ENCODE results near the gene CNOT10.

The CNOT10 gene

GRCh38 chr3:32691847-32692246 is 6.9 kb downstream of the CNOT10 start:
- TF ChIP-seq, protein P1, sequence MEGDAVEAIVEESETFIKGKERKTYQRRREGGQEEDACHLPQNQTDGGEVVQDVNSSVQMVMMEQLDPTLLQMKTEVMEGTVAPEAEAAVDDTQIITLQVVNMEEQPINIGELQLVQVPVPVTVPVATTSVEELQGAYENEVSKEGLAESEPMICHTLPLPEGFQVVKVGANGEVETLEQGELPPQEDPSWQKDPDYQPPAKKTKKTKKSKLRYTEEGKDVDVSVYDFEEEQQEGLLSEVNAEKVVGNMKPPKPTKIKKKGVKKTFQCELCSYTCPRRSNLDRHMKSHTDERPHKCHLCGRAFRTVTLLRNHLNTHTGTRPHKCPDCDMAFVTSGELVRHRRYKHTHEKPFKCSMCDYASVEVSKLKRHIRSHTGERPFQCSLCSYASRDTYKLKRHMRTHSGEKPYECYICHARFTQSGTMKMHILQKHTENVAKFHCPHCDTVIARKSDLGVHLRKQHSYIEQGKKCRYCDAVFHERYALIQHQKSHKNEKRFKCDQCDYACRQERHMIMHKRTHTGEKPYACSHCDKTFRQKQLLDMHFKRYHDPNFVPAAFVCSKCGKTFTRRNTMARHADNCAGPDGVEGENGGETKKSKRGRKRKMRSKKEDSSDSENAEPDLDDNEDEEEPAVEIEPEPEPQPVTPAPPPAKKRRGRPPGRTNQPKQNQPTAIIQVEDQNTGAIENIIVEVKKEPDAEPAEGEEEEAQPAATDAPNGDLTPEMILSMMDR (IDR thresholded peaks at IDR 0.05; ENCODE audit: low read depth, low read length, missing control alignments): no peak
- H3K4me3 ChIP-seq (replicated peaks; ENCODE audit: low read depth, low read length): no peak overlapping the region
- DNase-seq (ENCODE audit: extremely low read depth, low read depth): no peak

DNA sequence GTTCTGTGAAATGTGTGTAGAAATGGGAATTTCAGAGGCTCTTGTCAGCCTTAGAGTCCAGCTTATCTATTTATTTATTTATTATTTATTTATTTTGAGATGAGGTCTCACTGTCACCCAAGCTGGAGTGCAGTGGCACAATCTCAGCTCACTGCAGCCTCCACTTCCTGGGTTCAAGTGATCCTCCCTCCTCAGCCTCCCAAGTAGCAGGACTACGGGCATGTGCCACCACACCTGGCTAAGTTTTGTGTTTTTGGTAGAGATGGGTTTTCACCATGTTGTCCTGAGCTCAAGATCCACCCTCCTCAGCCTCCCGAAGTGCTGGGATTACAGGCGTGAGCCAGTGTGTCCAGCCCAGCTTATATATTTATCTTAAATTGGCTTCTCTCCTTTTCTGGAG is 11.5 kb downstream of the CNOT10 start:
- H3K4me3 ChIP-seq (replicated peaks; ENCODE audit: low read depth, low read length): no peak overlapping the region
- DNase-seq (ENCODE audit: extremely low read depth, low read depth): no peak
- TF ChIP-seq, protein P1 (IDR thresholded peaks at IDR 0.05; ENCODE audit: low read depth, low read length, missing control alignments): no peak

DNA sequence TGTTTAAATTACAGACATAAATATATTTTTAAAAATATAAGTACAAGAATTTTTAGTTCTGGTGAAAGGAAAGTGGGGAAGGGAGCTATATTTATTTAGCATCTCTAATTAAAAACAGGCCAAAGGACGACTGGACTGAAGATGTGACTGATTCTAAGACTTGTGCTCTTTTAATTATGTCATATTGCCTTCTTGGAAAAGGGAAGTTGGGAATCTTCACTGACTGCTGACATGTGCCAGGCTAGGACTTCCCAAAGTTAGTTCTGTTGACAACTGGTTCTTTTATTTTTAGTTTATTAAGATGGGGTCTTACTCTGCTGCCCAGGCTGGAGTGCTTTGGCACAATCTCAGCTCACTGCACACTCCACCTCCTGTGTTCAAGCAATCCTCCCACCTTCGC is 13.5 kb downstream of the CNOT10 start:
- H3K4me3 ChIP-seq (replicated peaks; ENCODE audit: low read depth, low read length): no peak overlapping the region
- DNase-seq (ENCODE audit: extremely low read depth, low read depth): no peak
- TF ChIP-seq, protein P1 (IDR thresholded peaks at IDR 0.05; ENCODE audit: low read depth, low read length, missing control alignments): no peak

- TF ChIP-seq, protein P1 (IDR thresholded peaks at IDR 0.05; ENCODE audit: low read depth, low read length, missing control alignments): no peak
- no peak for DNase-seq (ENCODE audit: extremely low read depth, low read depth)
Observed at GRCh38 chr3:32699429-32699828, 14.4 kb downstream of the CNOT10 start.

DNA sequence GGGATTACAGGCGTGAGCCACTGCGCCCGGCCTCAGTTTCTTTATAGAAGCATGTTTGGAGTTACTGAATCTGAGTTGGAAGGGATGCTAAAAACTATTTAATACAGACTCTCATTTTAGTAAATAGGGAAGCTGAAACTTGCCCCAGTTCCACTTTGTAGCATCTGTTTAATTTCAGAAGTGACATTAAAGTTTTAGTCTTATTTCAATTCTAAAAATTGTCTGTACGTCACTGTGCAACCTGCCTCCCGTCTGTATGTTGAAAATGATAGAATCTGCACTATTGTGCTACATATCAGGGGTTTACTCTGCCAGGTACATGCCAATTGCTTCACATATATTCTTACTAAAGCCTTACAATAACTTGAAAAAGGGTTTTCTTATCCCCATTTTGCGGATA is 15.3 kb downstream of the CNOT10 start:
- no peak overlapping the region for H3K4me3 ChIP-seq (replicated peaks; ENCODE audit: low read depth, low read length)
- no peak for DNase-seq (ENCODE audit: extremely low read depth, low read depth)
- TF ChIP-seq, protein P1 (IDR thresholded peaks at IDR 0.05; ENCODE audit: low read depth, low read length, missing control alignments): no peak

More at GRCh38 chr3:32699429-32699828, 14.4 kb downstream of the CNOT10 start:
- no peak overlapping the region for H3K4me3 ChIP-seq (replicated peaks; ENCODE audit: low read depth, low read length)

DNA sequence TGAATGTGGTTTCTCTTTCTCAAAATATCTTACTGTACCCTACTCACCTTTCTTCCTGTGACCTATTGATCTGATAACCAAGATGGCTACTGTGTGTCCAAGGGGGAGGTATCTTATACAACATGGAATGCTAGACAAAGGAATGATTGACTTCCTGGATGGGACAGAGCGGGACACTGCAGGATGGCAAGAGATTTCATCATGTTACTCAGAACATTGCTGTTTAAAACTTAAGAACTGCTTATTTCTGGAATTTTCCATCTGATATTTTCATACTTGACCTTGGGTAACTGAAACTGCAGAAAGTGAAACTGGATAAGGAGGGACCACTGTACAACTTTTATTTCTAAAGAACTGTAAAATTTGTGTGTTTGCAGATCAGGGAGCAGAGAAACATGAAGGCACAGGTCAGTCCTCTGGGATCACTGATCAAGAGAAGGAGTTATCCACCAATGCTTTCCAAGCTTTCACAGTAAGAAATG is 18.5 kb downstream of the CNOT10 start:
- no peak overlapping the region for H3K4me3 ChIP-seq (replicated peaks; ENCODE audit: low read depth, low read length)
- DNase-seq (ENCODE audit: extremely low read depth, low read depth): no peak
- TF ChIP-seq, protein P1 (IDR thresholded peaks at IDR 0.05; ENCODE audit: low read depth, low read length, missing control alignments): no peak

- TF ChIP-seq, protein P1 (IDR thresholded peaks at IDR 0.05; ENCODE audit: low read depth, low read length, missing control alignments): no peak
- no peak overlapping the region for H3K4me3 ChIP-seq (replicated peaks; ENCODE audit: low read depth, low read length)
- no peak for DNase-seq (ENCODE audit: extremely low read depth, low read depth)
Observed at GRCh38 chr3:32705232-32705631, 20.2 kb downstream of the CNOT10 start.
